GM12875 (cell line): Measurements from ENCODE around the gene OR9A4.

Source experiments
- H3K4me3 ChIP-seq: one replicate; pipeline ENCODE4 v1.5.1; 2011; ENCODE audit warnings: low read depth, low read length, control low read depth
- TF ChIP-seq, protein P1 (sequence below): IDR thresholded peaks from 2 replicates; pipeline ENCODE4 v1.5.1; 2011; ENCODE audit warnings: low read depth, mild to moderate bottlenecking, control low read depth, inconsistent platforms, low read length, moderate library complexity, borderline replicate concordance; ENCODE audit not compliant: insufficient read depth

Gene OR9A4

DNA sequence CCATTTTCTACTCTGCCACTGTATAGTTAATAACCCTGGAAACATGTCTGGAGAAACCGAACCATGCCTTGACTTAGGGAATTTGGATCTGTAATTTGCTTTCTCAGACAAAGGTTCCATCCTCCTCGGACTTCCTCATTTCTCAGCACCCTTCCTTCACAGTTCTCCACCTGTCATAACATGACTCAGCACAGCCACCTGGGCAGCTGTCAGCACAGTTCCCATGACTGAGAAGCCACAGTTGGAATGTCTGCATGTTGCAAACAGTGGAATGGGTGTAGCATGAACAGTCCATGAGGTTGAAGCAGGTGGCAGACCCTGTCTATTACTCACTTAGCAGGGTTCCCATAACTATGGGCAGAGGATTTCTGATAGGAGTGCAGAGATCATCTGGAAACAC, 634 bp upstream of the OR9A4 start:
- TF ChIP-seq, protein P1, sequence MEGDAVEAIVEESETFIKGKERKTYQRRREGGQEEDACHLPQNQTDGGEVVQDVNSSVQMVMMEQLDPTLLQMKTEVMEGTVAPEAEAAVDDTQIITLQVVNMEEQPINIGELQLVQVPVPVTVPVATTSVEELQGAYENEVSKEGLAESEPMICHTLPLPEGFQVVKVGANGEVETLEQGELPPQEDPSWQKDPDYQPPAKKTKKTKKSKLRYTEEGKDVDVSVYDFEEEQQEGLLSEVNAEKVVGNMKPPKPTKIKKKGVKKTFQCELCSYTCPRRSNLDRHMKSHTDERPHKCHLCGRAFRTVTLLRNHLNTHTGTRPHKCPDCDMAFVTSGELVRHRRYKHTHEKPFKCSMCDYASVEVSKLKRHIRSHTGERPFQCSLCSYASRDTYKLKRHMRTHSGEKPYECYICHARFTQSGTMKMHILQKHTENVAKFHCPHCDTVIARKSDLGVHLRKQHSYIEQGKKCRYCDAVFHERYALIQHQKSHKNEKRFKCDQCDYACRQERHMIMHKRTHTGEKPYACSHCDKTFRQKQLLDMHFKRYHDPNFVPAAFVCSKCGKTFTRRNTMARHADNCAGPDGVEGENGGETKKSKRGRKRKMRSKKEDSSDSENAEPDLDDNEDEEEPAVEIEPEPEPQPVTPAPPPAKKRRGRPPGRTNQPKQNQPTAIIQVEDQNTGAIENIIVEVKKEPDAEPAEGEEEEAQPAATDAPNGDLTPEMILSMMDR, result no peak
- H3K4me3 ChIP-seq, result no peak overlapping the region

DNA sequence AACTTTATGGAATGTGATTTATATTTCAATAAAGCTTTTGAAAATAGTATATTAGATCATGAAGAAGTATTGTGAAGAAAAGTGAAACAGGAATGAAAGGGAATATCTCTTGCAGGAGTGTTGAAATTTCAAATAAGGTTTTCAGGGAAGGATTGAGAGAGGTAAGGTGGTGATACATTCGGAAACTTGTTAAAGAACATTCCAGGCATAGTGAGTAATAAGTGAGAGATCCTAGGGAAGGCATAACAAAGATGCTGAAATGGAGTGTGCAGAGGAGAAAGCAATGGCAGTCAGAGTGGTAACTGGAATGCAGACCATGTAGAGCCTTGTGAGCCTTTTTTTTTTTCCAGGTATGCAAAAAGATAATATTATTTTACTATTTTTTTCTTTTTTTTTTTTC, 4.1 kb downstream of the OR9A4 start:
- H3K4me3 ChIP-seq, result no peak overlapping the region
- TF ChIP-seq, protein P1, result no peak

DNA sequence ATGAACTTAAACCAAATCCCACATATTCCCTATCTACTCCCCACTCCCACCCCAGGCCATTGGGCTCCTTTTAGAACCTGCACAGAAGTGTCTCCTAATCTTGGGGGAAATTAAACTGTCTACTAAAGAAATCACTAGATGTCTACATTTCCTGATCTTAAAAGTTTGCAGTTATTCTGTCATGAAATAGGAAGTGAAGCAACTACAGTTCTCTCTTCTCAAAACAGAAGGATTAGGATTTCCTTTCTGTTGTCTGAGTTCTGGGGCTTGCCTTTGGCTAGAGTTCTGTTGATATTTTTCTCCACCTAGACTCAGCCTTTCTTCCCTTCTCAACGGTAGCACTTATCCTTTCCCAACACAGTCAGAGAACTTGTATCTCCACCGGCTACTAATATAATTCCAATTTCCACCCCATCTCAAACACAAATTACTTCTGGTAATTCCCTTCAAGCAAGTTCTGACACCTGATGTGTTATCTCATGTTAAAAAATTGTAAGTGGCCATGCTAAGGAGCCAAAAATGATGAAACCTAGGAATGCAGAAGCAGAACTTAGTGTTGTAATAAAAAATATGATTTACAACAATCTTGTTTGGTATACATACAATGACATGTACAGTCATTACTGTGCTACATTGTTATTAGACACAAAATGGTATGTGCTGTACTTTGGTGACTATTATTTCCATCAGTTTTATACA, 12.1 kb downstream of the OR9A4 start:
- H3K4me3 ChIP-seq, result no peak overlapping the region
- TF ChIP-seq, protein P1, result no peak

DNA sequence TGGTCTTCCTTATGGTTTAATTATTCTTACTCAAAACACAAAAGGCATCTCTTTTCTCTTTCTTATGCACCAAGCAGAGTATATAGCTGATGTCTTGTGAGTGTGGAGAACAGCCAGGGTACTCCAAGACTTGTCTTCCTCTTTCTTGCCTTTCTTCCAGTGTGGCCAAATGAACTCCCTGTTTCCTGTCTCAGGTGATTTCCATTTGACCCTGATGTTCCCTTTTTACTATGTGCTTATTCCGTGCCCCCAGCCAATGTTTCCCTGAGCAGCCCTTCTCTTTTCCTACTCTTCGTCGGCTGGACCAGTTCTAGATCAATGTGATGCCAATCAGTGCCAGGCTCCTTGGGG, 12.6 kb downstream of the OR9A4 start:
- H3K4me3 ChIP-seq, result no peak overlapping the region
- TF ChIP-seq, protein P1, result no peak

DNA sequence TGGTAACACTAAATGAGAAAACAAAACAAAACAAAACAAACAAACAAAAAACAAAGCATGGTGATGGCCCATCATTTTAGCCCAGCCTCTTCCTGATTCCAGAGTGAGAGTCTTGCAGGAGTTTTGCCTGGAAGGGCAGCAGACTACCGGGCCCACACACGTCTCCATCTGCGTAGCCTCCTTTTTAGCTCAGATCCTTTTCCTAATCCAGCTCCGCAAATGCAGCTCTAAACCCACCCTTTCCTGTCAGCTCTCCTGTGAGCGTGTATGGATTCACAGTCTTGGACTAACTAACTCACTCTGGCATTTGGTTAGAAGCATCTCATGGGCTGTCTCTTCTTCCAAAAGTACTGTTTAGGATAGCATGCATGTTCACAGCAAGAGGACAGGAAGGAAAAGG, 14.0 kb downstream of the OR9A4 start:
- TF ChIP-seq, protein P1, result no peak
- no peak overlapping the region for H3K4me3 ChIP-seq

DNA sequence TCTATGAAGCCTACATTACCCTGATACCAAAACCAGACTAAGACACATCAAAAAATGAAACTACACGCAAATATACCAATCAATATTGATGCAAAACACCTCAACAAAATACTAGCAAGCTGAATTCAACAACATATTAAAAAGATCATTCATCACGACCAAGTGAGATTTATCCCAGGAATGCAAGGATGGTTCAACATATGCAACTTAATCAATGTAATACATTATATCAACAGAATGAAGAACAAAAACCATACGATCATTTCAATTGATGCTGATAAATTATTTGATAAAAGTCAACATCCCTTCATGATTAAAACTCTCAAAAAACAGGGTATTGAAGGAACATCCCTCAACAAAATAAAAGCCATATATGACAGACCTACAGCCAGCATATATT, 24.9 kb downstream of the OR9A4 start:
- TF ChIP-seq, protein P1, result no peak
- no peak overlapping the region for H3K4me3 ChIP-seq

DNA sequence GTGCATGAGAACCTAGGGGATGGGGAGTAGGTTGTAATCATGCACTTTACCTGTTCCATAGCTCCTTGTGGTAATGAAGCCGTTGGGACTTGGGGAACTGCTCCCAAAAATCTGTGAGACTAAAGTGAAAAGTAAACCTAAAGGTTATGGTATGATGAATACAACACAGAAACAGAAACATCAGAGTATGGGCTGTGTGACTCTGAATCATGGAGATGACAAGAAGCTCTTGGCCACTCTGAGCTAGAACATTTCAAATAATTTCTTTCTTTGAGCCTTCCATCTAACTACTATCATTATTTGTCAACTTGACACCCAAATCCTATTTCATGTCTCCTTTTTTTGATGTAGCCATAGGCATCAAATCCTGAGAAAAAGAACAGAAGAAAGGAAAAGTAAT, 27.6 kb downstream of the OR9A4 start:
- TF ChIP-seq, protein P1, result no peak
- H3K4me3 ChIP-seq, result no peak overlapping the region
